ENCODE measurements around the gene CPB2. TPM values are rescaled to one million over a fixed set of nuclear protein-coding genes. Genes with fewer than 3 reads are reported as not detected.
A peak's percentile ranks its signal among the peaks of the same experiment; 100 is the strongest.

CPB2 gene
- total RNA-seq, 4 donors from 2014 or later = 0.25 to 0.42 (median 0.29) TPM; not detected in 1

DNA sequence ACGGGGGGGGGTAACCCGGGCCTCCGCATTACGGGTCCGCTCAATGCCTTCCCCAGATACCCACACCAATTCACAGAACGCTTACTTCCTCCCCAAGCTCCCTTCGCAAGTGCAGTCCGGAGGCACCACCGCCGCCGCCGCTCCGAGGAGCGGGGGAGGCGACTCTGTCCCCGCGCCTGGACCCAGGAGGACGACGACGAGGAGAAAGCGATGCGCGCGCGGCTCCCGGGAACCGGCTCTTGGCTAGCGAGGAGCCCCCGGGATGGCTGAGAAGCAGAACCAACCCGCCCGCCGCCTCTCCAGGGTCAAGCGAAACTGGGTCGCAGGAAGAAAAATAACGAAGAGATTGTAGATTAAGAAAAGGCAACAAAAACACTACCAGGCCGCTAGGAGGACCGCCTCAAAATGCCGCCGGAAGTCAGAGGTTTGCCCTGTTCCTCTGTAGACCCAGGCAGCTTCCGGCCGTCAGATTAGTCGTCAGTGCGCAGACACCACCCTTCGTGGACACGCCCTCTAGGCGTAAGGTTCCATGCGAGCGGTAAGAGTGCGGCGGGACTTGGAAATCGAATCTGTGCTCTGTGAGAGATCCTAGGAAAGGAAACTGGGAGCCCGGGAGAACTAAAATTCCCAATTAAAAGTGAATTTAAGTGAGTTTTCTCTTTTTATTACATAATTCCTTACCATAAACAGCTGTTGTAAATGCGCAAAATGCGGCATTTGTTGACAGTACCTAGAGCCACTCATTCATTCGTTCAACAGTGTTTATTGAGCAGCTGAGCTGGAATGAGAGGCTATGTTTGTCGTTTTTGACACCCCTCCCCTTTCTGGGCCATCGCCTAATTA lies 52.3 kb downstream of the CPB2 start, which contains the start of gene ZC3H13:
Gene ZC3H13 (minus strand): TSS at position 428 of the 843 bp plus-strand sequence. CDS start 7,239 bp downstream, outside the sequence.
- WGBS, 2 donors = 0% methylated on average over 52 to 56 of the region's 57 CpGs
- TF ChIP-seq POLR2A (IDR thresholded peaks at IDR 0.05) = no peak
- TF ChIP-seq, protein P1, sequence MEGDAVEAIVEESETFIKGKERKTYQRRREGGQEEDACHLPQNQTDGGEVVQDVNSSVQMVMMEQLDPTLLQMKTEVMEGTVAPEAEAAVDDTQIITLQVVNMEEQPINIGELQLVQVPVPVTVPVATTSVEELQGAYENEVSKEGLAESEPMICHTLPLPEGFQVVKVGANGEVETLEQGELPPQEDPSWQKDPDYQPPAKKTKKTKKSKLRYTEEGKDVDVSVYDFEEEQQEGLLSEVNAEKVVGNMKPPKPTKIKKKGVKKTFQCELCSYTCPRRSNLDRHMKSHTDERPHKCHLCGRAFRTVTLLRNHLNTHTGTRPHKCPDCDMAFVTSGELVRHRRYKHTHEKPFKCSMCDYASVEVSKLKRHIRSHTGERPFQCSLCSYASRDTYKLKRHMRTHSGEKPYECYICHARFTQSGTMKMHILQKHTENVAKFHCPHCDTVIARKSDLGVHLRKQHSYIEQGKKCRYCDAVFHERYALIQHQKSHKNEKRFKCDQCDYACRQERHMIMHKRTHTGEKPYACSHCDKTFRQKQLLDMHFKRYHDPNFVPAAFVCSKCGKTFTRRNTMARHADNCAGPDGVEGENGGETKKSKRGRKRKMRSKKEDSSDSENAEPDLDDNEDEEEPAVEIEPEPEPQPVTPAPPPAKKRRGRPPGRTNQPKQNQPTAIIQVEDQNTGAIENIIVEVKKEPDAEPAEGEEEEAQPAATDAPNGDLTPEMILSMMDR (IDR thresholded peaks at IDR 0.05) = no peak
- intact Hi-C loops (cut with DNase I; ENCODE audit: low total_unique reads) = no loop called here
- peak within 1 kb of the TSS; percentile 92 for H3K4me3 ChIP-seq (ENCODE audit: low read depth, poor library complexity, severe bottlenecking)
- peak; percentile 93 to 98 for DNase-seq (ENCODE audit: low spot score in 2 of 2)

DNA sequence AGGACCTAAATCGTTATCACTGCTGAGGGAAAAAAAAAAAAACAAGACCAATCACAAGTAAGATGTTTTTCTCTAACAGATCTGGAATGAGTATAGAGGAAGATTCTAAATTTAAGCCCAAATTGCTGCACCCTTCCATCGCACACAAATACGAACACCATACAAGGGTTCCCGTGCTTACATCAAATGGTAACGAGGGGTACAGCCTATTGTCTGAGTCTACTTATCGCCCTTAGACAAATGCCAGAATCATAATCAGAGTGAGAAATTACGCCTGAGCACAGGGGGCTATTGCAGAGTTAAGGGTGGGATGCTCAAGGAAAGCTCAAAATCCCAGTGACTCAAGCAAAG lies 52.9 kb downstream of the CPB2 start:
- no peak for DNase-seq (ENCODE audit: low spot score in 2 of 2)
- intact Hi-C loops (cut with DNase I; ENCODE audit: low total_unique reads) = no loop called here
- 1% methylated on average over 7 of the region's 7 CpGs for WGBS, 2 donors
- peak overlapping the region; percentile 92 for H3K4me3 ChIP-seq (ENCODE audit: low read depth, poor library complexity, severe bottlenecking)
- TF ChIP-seq, protein P1 (IDR thresholded peaks at IDR 0.05) = no peak
- TF ChIP-seq POLR2A (IDR thresholded peaks at IDR 0.05) = no peak

DNA sequence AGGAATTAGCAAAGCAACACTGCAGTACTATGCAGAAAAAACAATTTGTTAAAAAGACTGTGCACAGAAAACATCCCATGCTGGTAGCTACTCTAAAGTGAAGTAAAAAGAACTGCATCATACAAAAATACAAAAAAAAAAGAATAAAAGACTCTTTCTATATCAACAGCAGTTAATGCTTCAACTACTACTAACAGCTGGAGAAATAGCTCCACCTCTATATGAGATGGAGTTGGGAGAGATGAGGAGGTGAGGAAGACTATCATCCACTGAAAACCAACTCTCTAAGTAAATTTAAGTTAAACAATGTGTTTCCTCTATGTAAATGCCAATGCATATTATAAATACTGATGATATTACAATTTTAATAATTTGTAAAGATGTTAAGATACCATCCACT lies 54.1 kb downstream of the CPB2 start:
- TF ChIP-seq, protein P1 (IDR thresholded peaks at IDR 0.05) = no peak
- no peak for TF ChIP-seq POLR2A (IDR thresholded peaks at IDR 0.05)
- H3K4me3 ChIP-seq (ENCODE audit: low read depth, poor library complexity, severe bottlenecking) = no peak overlapping the region
- intact Hi-C loops (cut with DNase I; ENCODE audit: low total_unique reads) = no loop called here
- no peak for DNase-seq (ENCODE audit: low spot score in 2 of 2)

DNA sequence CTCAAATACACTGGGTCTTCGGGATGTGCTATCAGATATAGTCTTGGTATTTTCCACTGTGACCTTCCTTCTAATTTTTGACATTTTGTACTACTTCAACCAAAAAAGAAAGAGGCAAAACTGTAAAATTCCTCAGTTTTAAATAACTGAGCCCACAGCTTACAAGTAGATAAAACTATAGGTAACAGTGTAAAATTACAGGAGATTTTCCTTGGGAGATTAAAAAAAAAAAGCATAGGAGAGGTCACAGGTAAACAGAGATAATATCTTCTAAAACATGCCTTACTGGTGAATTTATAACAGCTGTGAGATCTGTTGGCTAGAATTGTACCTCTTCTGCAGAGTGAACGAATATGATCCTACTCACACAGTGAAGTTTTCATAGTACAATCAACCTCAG lies 59.4 kb downstream of the CPB2 start:
- no peak for TF ChIP-seq POLR2A (IDR thresholded peaks at IDR 0.05)
- TF ChIP-seq, protein P1 (IDR thresholded peaks at IDR 0.05) = no peak
- 61 to 75% methylated on average over 2 of the region's 2 CpGs for WGBS, 2 donors
- DNase-seq (ENCODE audit: low spot score in 2 of 2) = no peak
- H3K4me3 ChIP-seq (ENCODE audit: low read depth, poor library complexity, severe bottlenecking) = no peak overlapping the region
- intact Hi-C loops (cut with DNase I; ENCODE audit: low total_unique reads) = no loop called here

DNA sequence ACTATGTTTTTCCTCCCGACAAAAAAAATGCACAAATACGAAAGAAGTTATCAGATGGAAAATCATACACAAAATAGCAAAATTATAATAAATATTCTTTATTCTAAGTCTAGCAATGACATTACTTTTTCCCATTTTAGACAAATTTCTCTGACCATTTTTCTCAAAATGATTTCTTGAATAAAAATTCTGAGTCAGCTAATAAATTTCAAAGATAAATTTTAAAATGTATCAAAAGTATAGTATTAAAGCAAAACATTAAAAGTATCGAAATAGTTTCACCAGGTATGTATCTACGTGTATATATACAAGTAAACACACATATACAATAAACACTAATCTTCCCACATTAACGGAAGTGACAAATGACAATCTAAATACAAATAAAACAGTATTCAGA lies 61.2 kb downstream of the CPB2 start:
- TF ChIP-seq, protein P1 (IDR thresholded peaks at IDR 0.05) = no peak
- no peak for TF ChIP-seq POLR2A (IDR thresholded peaks at IDR 0.05)
- intact Hi-C loops (cut with DNase I; ENCODE audit: low total_unique reads) = no loop called here
- WGBS, 2 donors = 96% methylated on average over 5 of the region's 5 CpGs
- DNase-seq (ENCODE audit: low spot score in 2 of 2) = no peak
- H3K4me3 ChIP-seq (ENCODE audit: low read depth, poor library complexity, severe bottlenecking) = no peak overlapping the region

Measured in lower leg skin (tissue), 4 donors.